GM23338 (cell line): Measurements from ENCODE around the gene CXCL12. TPM values are rescaled to one million over a fixed set of nuclear protein-coding genes. Genes with fewer than 3 reads are reported as not detected.

ENCODE experiments used
- ATAC-seq: fragments of 200-7000 bp; cut with Tn5 transposase; 3 replicates; pipeline ENCODE4 v1.9.1; 2020
- DNase-seq: peaks from one replicate; pipeline ENCODE4 v3.0.0-alpha.2; 2015; ENCODE audit warnings: low spot score
- H2AFZ ChIP-seq: fragments of 200-600 bp; sonication (generic); 2 replicates; pipeline ENCODE4 v1.8.0; 2016; ENCODE audit warnings: antibody characterized with exemption, mild to moderate bottlenecking, moderate library complexity
- H3F3A ChIP-seq: fragments of 200-600 bp; sonication (generic); replicated peaks from 2 replicates; pipeline ENCODE4 v1.8.0; 2017; ENCODE audit warnings: antibody characterized with exemption, mixed run types, low read depth
- H3K27ac ChIP-seq: fragments of 200-600 bp; sonication (generic); 2 replicates; pipeline ENCODE4 v1.6.1; 2016; ENCODE audit warnings: low read depth
- H3K27me3 ChIP-seq: fragments of 200-600 bp; sonication (generic); 2 replicates; pipeline ENCODE4 v1.8.0; 2016; ENCODE audit warnings: mild to moderate bottlenecking, mixed run types, moderate library complexity; ENCODE audit not compliant: insufficient read depth
- H3K36me3 ChIP-seq: fragments of 200-600 bp; sonication (generic); 2 replicates; pipeline ENCODE4 v1.8.0; 2016; ENCODE audit warnings: mild to moderate bottlenecking; ENCODE audit not compliant: insufficient read depth
- H3K4me1 ChIP-seq: fragments of 200-600 bp; sonication (generic); 2 replicates; pipeline ENCODE4 v1.8.0; 2016; ENCODE audit warnings: mild to moderate bottlenecking, moderate library complexity; ENCODE audit not compliant: insufficient read depth
- H3K4me2 ChIP-seq: fragments of 200-600 bp; sonication (generic); 2 replicates; pipeline ENCODE4 v1.7.1; 2017; ENCODE audit warnings: mixed run types
- H3K4me3 ChIP-seq: fragments of 200-600 bp; sonication (generic); 2 replicates; pipeline ENCODE4 v1.6.1; 2016; ENCODE audit warnings: mixed run types
- H3K79me2 ChIP-seq: fragments of 200-600 bp; sonication (generic); replicated peaks from 2 replicates; pipeline ENCODE4 v1.8.0; 2017; ENCODE audit warnings: mild to moderate bottlenecking; ENCODE audit not compliant: insufficient read depth
- H3K9me2 ChIP-seq: fragments of 200-600 bp; sonication (generic); 2 replicates; pipeline ENCODE4 v1.8.0; 2017; ENCODE audit not compliant: insufficient read depth
- H4K20me1 ChIP-seq: fragments of 200-600 bp; sonication (generic); replicated peaks from 2 replicates; pipeline ENCODE4 v1.8.0; 2017; ENCODE audit warnings: mild to moderate bottlenecking; ENCODE audit not compliant: insufficient read depth
- H3K27ac Mint-ChIP-seq: 2 replicates; pipeline ENCODE4 v1.8.0; 2020; ENCODE audit warnings: inconsistent platforms, mild to moderate bottlenecking, moderate library complexity, mixed read lengths
- H3K27me3 Mint-ChIP-seq: 3 replicates; pipeline ENCODE4 v1.8.0; 2022; ENCODE audit warnings: low read depth, mild to moderate bottlenecking, moderate library complexity, mixed read lengths, inconsistent platforms; ENCODE audit not compliant: insufficient read depth, poor library complexity
- H3K36me3 Mint-ChIP-seq: 3 replicates; pipeline ENCODE4 v1.8.0; 2021; ENCODE audit warnings: low read depth, mild to moderate bottlenecking, inconsistent platforms, moderate library complexity, mixed read lengths
- H3K4me1 Mint-ChIP-seq: 3 replicates; pipeline ENCODE4 v1.8.0; 2020; ENCODE audit warnings: mild to moderate bottlenecking, inconsistent platforms, mixed read lengths
- H3K4me3 Mint-ChIP-seq: 3 replicates; pipeline ENCODE4 v1.8.0; 2021; ENCODE audit warnings: moderate library complexity, mild to moderate bottlenecking, inconsistent platforms, mixed read lengths
- H3K9me3 Mint-ChIP-seq: 3 replicates; pipeline ENCODE4 v1.8.0; 2020; ENCODE audit warnings: moderate library complexity, mild to moderate bottlenecking, inconsistent platforms, mixed read lengths
- CREB1 ChIP-seq: fragments of 250-450 bp; sonication (Bioruptor Pico); IDR thresholded peaks from 2 replicates; pipeline ENCODE4 v1.5.0; 2020; ENCODE audit warnings: low read depth, mild to moderate bottlenecking, moderate library complexity
- NANOG ChIP-seq: IDR thresholded peaks from 2 replicates; pipeline ENCODE4 v1.6.1; 2016; ENCODE audit warnings: antibody characterized with exemption, borderline replicate concordance
- STAT1 ChIP-seq: IDR thresholded peaks from one replicate; pipeline ENCODE4 v1.6.1; 2016; ENCODE audit warnings: antibody characterized with exemption; ENCODE audit not compliant: unreplicated experiment
- ZNF114 ChIP-seq: fragments of 250-450 bp; sonication (Bioruptor Pico); IDR thresholded peaks from 2 replicates; pipeline ENCODE4 v1.5.0; 2020; ENCODE audit warnings: mild to moderate bottlenecking, moderate library complexity
- ZNF331 ChIP-seq: fragments of 250-450 bp; sonication (Bioruptor Pico); IDR thresholded peaks from 2 replicates; pipeline ENCODE4 v1.5.0; 2020; ENCODE audit warnings: low read depth, mild to moderate bottlenecking, moderate library complexity
- polyA plus RNA-seq: library from polyadenylated mRNA; unstranded; fragments of >200 nt; fragmentation: Nextera tagmentation; extraction: Ambion mirVana; gene quantifications from 2 replicates; pipeline ENCODE4 v1.2.1, GENCODE V29; 2016
- total RNA-seq: library from RNA; depleted of rRNA; stranded (reverse); fragments of >200 nt; shearing (Covaris generic); gene quantifications from 2 replicates; pipeline ENCODE4 v1.2.3, GENCODE V29; 2014
- TF ChIP-seq, protein P1 (sequence below), 2 experiments: fragments of 200-600 bp in 1 of 2; sonication (generic) in 1 of 2; conservative IDR thresholded peaks; 2 replicates each; pipeline versions ENCODE4 v1.5.1 to v1.6.1; 2016 to 2017; ENCODE audit warnings: antibody characterized with exemption in 2 of 2, low read depth in 2 of 2, mild to moderate bottlenecking in 2 of 2, moderate library complexity in 1 of 2
- TF ChIP-seq, protein P2 (sequence below): fragments of 250-450 bp; sonication (Bioruptor Pico); IDR thresholded peaks from 2 replicates; pipeline ENCODE4 v1.5.0; 2020; ENCODE audit warnings: mild to moderate bottlenecking, moderate library complexity
- TF ChIP-seq, protein P3 (sequence below): IDR thresholded peaks from one replicate; pipeline ENCODE4 v1.6.1; 2018; ENCODE audit warnings: antibody characterized with exemption; ENCODE audit not compliant: unreplicated experiment

The CXCL12 gene
- total and polyA plus RNA-seq, 2 experiments from 2014 or later = 53.8 to 58.5 TPM

DNA sequence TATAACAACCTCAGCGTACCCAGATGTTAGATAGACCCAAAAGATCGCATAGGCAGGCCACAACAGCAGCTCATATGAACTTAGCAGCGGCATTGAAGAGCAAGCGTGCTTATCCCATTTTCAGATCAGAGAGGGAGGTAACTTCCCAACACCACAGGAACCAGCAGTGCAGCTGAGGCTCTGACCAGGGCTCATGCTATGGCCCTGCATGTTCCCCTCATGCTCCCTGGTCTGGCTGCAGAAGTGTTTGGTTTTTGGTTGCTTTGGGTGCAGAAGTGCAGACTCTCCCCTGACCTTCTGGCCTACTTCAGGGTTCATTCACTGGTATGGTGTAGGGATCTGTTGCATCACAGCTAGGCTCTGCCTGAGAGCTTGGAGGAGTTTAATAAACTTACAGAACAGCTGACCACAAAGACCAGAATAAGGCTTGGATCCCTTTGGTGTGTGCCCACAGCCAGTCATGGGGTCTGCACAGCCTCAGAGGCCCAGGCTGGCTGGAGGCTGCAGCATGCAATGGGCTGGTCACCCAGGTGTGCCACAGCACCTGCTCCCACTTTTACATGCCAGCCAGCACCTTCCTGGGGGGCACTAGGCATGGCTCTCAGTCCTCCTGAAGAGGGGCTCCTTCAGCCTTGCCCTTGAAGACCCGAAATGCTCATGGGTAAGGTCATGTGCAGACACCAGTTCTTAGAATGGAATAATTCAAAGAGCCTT lies 9.1 kb upstream of the CXCL12 start (continued):
- TF ChIP-seq, protein P1, sequence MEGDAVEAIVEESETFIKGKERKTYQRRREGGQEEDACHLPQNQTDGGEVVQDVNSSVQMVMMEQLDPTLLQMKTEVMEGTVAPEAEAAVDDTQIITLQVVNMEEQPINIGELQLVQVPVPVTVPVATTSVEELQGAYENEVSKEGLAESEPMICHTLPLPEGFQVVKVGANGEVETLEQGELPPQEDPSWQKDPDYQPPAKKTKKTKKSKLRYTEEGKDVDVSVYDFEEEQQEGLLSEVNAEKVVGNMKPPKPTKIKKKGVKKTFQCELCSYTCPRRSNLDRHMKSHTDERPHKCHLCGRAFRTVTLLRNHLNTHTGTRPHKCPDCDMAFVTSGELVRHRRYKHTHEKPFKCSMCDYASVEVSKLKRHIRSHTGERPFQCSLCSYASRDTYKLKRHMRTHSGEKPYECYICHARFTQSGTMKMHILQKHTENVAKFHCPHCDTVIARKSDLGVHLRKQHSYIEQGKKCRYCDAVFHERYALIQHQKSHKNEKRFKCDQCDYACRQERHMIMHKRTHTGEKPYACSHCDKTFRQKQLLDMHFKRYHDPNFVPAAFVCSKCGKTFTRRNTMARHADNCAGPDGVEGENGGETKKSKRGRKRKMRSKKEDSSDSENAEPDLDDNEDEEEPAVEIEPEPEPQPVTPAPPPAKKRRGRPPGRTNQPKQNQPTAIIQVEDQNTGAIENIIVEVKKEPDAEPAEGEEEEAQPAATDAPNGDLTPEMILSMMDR (conservative IDR thresholded peaks at IDR 0.05; ENCODE audit: low read depth in 2 of 2) = no peak
- TF ChIP-seq STAT1 = no peak
- no peak for TF ChIP-seq NANOG
- no peak for TF ChIP-seq ZNF331
- TF ChIP-seq, protein P2, sequence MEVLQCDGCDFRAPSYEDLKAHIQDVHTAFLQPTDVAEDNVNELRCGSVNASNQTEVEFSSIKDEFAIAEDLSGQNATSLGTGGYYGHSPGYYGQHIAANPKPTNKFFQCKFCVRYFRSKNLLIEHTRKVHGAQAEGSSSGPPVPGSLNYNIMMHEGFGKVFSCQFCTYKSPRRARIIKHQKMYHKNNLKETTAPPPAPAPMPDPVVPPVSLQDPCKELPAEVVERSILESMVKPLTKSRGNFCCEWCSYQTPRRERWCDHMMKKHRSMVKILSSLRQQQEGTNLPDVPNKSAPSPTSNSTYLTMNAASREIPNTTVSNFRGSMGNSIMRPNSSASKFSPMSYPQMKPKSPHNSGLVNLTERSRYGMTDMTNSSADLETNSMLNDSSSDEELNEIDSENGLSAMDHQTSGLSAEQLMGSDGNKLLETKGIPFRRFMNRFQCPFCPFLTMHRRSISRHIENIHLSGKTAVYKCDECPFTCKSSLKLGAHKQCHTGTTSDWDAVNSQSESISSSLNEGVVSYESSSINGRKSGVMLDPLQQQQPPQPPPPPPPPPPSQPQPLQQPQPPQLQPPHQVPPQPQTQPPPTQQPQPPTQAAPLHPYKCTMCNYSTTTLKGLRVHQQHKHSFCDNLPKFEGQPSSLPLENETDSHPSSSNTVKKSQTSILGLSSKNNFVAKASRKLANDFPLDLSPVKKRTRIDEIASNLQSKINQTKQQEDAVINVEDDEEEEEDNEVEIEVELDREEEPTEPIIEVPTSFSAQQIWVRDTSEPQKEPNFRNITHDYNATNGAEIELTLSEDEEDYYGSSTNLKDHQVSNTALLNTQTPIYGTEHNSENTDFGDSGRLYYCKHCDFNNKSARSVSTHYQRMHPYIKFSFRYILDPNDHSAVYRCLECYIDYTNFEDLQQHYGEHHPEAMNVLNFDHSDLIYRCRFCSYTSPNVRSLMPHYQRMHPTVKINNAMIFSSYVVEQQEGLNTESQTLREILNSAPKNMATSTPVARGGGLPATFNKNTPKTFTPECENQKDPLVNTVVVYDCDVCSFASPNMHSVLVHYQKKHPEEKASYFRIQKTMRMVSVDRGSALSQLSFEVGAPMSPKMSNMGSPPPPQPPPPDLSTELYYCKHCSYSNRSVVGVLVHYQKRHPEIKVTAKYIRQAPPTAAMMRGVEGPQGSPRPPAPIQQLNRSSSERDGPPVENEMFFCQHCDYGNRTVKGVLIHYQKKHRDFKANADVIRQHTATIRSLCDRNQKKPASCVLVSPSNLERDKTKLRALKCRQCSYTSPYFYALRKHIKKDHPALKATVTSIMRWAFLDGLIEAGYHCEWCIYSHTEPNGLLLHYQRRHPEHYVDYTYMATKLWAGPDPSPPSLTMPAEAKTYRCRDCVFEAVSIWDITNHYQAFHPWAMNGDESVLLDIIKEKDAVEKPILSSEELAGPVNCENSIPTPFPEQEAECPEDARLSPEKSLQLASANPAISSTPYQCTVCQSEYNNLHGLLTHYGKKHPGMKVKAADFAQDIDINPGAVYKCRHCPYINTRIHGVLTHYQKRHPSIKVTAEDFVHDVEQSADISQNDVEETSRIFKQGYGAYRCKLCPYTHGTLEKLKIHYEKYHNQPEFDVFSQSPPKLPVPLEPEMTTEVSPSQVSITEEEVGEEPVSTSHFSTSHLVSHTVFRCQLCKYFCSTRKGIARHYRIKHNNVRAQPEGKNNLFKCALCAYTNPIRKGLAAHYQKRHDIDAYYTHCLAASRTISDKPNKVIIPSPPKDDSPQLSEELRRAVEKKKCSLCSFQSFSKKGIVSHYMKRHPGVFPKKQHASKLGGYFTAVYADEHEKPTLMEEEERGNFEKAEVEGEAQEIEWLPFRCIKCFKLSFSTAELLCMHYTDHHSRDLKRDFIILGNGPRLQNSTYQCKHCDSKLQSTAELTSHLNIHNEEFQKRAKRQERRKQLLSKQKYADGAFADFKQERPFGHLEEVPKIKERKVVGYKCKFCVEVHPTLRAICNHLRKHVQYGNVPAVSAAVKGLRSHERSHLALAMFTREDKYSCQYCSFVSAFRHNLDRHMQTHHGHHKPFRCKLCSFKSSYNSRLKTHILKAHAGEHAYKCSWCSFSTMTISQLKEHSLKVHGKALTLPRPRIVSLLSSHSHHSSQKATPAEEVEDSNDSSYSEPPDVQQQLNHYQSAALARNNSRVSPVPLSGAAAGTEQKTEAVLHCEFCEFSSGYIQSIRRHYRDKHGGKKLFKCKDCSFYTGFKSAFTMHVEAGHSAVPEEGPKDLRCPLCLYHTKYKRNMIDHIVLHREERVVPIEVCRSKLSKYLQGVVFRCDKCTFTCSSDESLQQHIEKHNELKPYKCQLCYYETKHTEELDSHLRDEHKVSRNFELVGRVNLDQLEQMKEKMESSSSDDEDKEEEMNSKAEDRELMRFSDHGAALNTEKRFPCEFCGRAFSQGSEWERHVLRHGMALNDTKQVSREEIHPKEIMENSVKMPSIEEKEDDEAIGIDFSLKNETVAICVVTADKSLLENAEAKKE (CRISPR knock-in tag) = no peak
- TF ChIP-seq CREB1 (CRISPR knock-in tag) = no peak

DNA sequence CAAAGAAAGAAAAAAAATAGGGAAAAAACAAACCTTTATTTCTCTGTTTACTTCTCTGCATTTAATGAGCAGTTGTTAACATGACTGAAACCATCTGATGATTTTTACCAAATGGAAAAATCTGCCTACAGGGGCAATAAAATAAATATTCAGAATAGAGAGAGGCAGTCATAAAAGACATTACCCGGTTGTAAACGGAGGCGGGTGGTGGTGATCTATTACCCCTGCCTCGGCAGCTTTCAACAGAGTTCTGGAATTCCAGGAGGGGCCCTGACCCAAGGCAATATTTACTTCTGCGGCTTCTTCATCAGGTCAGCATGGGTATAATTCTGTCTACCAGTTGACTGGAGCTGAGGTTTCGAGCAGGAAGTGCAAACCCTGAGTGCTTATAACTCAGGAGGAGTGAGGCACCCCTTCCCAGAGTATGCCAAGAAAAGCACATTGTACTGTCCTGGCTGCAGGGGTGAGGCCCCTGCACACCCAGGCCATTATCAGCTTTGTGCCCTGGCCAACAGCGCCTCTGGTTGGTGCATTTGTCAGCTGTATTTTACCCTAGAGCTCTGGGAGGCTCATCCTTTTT lies 8.2 kb upstream of the CXCL12 start:
- DNase-seq = no peak
- no peak for ATAC-seq
- no peaks in the 10 kb centered on the region for H3K9me2 ChIP-seq
- no peak overlapping the region for H3K27ac ChIP-seq
- peaks cover 18% of the 10 kb centered on the region for H3K4me1 Mint-ChIP-seq
- H3K79me2 ChIP-seq = no peaks in the 10 kb centered on the region
- no peaks in the 10 kb centered on the region; the same call in 1 of the 2 replicates for H3K36me3 ChIP-seq
- H3K9me3 Mint-ChIP-seq = no peaks in the 10 kb centered on the region; the same call in 2 of the 3 replicates
- 0 out of 2 replicates have a peak overlapping the region, but pooled peaks have one; percentile 47 for H2AFZ ChIP-seq
- no peaks in the 10 kb centered on the region for H3K36me3 Mint-ChIP-seq
- no peaks in the 10 kb centered on the region for H4K20me1 ChIP-seq
- TF ChIP-seq, protein P3, sequence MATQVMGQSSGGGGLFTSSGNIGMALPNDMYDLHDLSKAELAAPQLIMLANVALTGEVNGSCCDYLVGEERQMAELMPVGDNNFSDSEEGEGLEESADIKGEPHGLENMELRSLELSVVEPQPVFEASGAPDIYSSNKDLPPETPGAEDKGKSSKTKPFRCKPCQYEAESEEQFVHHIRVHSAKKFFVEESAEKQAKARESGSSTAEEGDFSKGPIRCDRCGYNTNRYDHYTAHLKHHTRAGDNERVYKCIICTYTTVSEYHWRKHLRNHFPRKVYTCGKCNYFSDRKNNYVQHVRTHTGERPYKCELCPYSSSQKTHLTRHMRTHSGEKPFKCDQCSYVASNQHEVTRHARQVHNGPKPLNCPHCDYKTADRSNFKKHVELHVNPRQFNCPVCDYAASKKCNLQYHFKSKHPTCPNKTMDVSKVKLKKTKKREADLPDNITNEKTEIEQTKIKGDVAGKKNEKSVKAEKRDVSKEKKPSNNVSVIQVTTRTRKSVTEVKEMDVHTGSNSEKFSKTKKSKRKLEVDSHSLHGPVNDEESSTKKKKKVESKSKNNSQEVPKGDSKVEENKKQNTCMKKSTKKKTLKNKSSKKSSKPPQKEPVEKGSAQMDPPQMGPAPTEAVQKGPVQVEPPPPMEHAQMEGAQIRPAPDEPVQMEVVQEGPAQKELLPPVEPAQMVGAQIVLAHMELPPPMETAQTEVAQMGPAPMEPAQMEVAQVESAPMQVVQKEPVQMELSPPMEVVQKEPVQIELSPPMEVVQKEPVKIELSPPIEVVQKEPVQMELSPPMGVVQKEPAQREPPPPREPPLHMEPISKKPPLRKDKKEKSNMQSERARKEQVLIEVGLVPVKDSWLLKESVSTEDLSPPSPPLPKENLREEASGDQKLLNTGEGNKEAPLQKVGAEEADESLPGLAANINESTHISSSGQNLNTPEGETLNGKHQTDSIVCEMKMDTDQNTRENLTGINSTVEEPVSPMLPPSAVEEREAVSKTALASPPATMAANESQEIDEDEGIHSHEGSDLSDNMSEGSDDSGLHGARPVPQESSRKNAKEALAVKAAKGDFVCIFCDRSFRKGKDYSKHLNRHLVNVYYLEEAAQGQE = no peak
- no peak for TF ChIP-seq ZNF114 (CRISPR knock-in tag)
- TF ChIP-seq, protein P1 (conservative IDR thresholded peaks at IDR 0.05; ENCODE audit: low read depth in 2 of 2) = peak in 1 of 2 experiments; percentile 26; a peak in 1 of 4 replicates
- H3K4me3 Mint-ChIP-seq = no peak overlapping the region
- no peaks in the 10 kb centered on the region for H3K27me3 ChIP-seq
- H3K4me2 ChIP-seq = no peak overlapping the region
- no peak overlapping the region for H3K4me3 ChIP-seq
- H3K27me3 Mint-ChIP-seq = peaks cover 13% of the 10 kb centered on the region
- no peak overlapping the region for H3K27ac Mint-ChIP-seq
- peaks cover 8% of the 10 kb centered on the region for H3K4me1 ChIP-seq
- no peaks in the 10 kb centered on the region for H3F3A ChIP-seq
